Adrenal gland (tissue), 5 donors: Measurements from ENCODE around the gene PPP1R3E.

Experiments
- POLR2A ChIP-seq, 2 donors: fragments of 450-650 bp; IDR thresholded peaks; one replicate each; pipeline ENCODE4 v1.6.1; 2017; ENCODE audit warnings: antibody characterized with exemption in 2 of 2, mild to moderate bottlenecking in 2 of 2, moderate library complexity in 1 of 2
- TF ChIP-seq, protein P1 (sequence below), 6 experiments: fragments of 450-650 bp in 4 of 6; fragments of 200-600 bp in 2 of 6; sonication (generic) in 1 of 6; IDR thresholded peaks; 1 replicate in 5 of 6; 2 replicates in 1 of 6; pipeline versions ENCODE4 v1.5.1 to v1.8.0; 2016 to 2021; ENCODE audit warnings: antibody characterized with exemption in 6 of 6, mild to moderate bottlenecking in 2 of 6, moderate library complexity in 1 of 6
- donor health status: DM: no; HTN: no; CAD: no.

DNA sequence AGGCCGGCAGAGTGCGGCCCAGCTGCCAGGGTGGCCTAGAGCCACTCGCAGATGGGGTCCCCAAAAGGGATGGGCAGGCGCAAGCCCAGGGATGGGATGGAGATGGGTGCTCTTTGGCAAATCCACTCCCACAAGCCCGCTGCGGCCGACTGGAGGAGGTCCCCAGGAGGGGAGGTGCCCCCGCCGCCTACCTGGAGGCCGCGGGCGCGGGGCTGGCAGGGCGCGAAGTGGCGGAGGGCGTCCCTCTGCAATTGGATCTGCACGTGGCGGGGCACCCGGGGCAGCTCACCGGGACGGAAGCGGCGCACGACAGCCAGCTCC lies 730 bp downstream of the PPP1R3E start:
- TF ChIP-seq POLR2A (IDR thresholded peaks at IDR 0.05): peak; percentile 79 to 81
- TF ChIP-seq, protein P1, sequence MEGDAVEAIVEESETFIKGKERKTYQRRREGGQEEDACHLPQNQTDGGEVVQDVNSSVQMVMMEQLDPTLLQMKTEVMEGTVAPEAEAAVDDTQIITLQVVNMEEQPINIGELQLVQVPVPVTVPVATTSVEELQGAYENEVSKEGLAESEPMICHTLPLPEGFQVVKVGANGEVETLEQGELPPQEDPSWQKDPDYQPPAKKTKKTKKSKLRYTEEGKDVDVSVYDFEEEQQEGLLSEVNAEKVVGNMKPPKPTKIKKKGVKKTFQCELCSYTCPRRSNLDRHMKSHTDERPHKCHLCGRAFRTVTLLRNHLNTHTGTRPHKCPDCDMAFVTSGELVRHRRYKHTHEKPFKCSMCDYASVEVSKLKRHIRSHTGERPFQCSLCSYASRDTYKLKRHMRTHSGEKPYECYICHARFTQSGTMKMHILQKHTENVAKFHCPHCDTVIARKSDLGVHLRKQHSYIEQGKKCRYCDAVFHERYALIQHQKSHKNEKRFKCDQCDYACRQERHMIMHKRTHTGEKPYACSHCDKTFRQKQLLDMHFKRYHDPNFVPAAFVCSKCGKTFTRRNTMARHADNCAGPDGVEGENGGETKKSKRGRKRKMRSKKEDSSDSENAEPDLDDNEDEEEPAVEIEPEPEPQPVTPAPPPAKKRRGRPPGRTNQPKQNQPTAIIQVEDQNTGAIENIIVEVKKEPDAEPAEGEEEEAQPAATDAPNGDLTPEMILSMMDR (IDR thresholded peaks at IDR 0.05): no peak
